Adipose tissue (tissue), 3 donors: ENCODE measurements around the gene MCAT. TPM values are rescaled to one million over a fixed set of nuclear protein-coding genes. Genes with fewer than 3 reads are reported as not detected.
"Not testable (repeated sequence)": the region's sequence is repeated elsewhere in the genome, so short reads cannot be mapped to it uniquely, and the experiment has no call there.

Source experiments
- H3K27ac ChIP-seq: one replicate; pipeline ENCODE4 v1.5.1; 2013; ENCODE audit warnings: low read depth, low read length
- WGBS, 3 donors: extraction: QIAGEN DNeasy Blood & Tissue Kit; methylation state at CpG; one replicate each; pipeline ENCODE4 v1.1.7; 2013; 5-methylcytosine and 5-hydroxymethylcytosine counted together
- polyA plus RNA-seq, 3 donors: library from polyadenylated mRNA; stranded (reverse); fragments of 200-250 nt; gene quantifications; one replicate each; pipeline ENCODE4 v1.2.3, GENCODE V29; 2013
- donor health status: healthy with polysubstance abuse.
- donor health status: Bipolar disorder and iron deficiency.
- donor health status: healthy.

The MCAT gene
- polyA plus RNA-seq, 3 donors: 9.8 to 19.8 (median 15.3) TPM

- H3K27ac ChIP-seq: no peak overlapping the region
- WGBS, 3 donors: 10 to 15% (median 13%) methylated on average over 30 to 32 of the region's 32 CpGs
Observed at GRCh38 chr22:43109921-43110443, 33.2 kb downstream of the MCAT start.

- H3K27ac ChIP-seq: no peak overlapping the region
- 53 to 68% (median 62%) methylated on average over 5 of the region's 5 CpGs for WGBS, 3 donors
Observed at GRCh38 chr22:43109511-43109910, 33.7 kb downstream of the MCAT start.

GRCh38 chr22:43106302-43106701, 36.9 kb downstream of the MCAT start:
- WGBS, 3 donors: 90 to 92% (median 90%) methylated on average over 7 to 8 of the region's 8 CpGs
- no peak overlapping the region for H3K27ac ChIP-seq

GRCh38 chr22:43104950-43105349, 38.2 kb downstream of the MCAT start:
- H3K27ac ChIP-seq: not testable (repeated sequence)
- 95 to 96% (median 96%) methylated on average over 3 of the region's 3 CpGs for WGBS, 3 donors

GRCh38 chr22:43104056-43104625, 39.1 kb downstream of the MCAT start:
- WGBS, 3 donors: 51 to 61% (median 55%) methylated on average over 15 of the region's 15 CpGs
- H3K27ac ChIP-seq: not testable (repeated sequence)

- no peak overlapping the region for H3K27ac ChIP-seq
- WGBS, 3 donors: 68 to 81% (median 74%) methylated on average over 7 of the region's 7 CpGs
Observed at GRCh38 chr22:43101306-43101705, 41.9 kb downstream of the MCAT start.

- H3K27ac ChIP-seq: no peak overlapping the region
- WGBS, 3 donors: 61 to 63% (median 62%) methylated on average over 5 of the region's 5 CpGs
Observed at GRCh38 chr22:43100225-43100624, 43.0 kb downstream of the MCAT start.

GRCh38 chr22:43099095-43099494, 44.1 kb downstream of the MCAT start:
- no peak overlapping the region for H3K27ac ChIP-seq
- 75 to 82% (median 81%) methylated on average over 4 of the region's 4 CpGs for WGBS, 3 donors

- H3K27ac ChIP-seq: no peak overlapping the region
- WGBS, 3 donors: 47 to 49% (median 48%) methylated on average over 4 of the region's 4 CpGs
Observed at GRCh38 chr22:43098356-43098755, 44.8 kb downstream of the MCAT start.

GRCh38 chr22:43096420-43096819, 46.8 kb downstream of the MCAT start:
- WGBS, 3 donors: 83 to 91% (median 90%) methylated on average over 8 of the region's 8 CpGs
- H3K27ac ChIP-seq: no peak overlapping the region

- 56 to 68% (median 65%) methylated on average over 4 of the region's 4 CpGs for WGBS, 3 donors
- H3K27ac ChIP-seq: no peak overlapping the region
Observed at GRCh38 chr22:43094551-43094950, 48.6 kb downstream of the MCAT start.

GRCh38 chr22:43094085-43094484, 49.1 kb downstream of the MCAT start:
- no peak overlapping the region for H3K27ac ChIP-seq
- WGBS, 3 donors: 56 to 62% (median 59%) methylated on average over 7 of the region's 7 CpGs

- 53 to 79% (median 55%) methylated on average over 9 of the region's 9 CpGs for WGBS, 3 donors
Observed at GRCh38 chr22:43092085-43092484, 51.1 kb downstream of the MCAT start.

GRCh38 chr22:43090130-43090789, 52.9 kb downstream of the MCAT start:
- 39 to 56% (median 50%) methylated on average over 6 of the region's 6 CpGs for WGBS, 3 donors
- H3K27ac ChIP-seq: no peak overlapping the region

More at GRCh38 chr22:43092085-43092484, 51.1 kb downstream of the MCAT start:
- no peak overlapping the region for H3K27ac ChIP-seq

GRCh38 chr22:43088984-43089717, 54.0 kb downstream of the MCAT start, which contains the start of gene TTLL1:
Gene TTLL1, minus strand, starts transcription at chr22:43089391. Its CDS starts 13,805 bp downstream, at chr22:43075586.
- no peak within 1 kb of the TSS for H3K27ac ChIP-seq
- WGBS, 3 donors: 3 to 4% (median 3%) methylated on average over 51 to 64 of the region's 64 CpGs

GRCh38 chr22:43088627-43088983, 54.6 kb downstream of the MCAT start:
- 54 to 61% (median 58%) methylated on average over 9 of the region's 9 CpGs for WGBS, 3 donors
- H3K27ac ChIP-seq: no peak overlapping the region

GRCh38 chr22:43085658-43086606, 57.3 kb downstream of the MCAT start:
- H3K27ac ChIP-seq: no peak overlapping the region
- 84 to 87% (median 85%) methylated on average over 19 of the region's 19 CpGs for WGBS, 3 donors
